Choroid plexus epithelial cell (primary cell): ENCODE results near the gene BMAL1.

ENCODE experiments used
- DNase-seq: peaks from one replicate; pipeline ENCODE4 v3.0.0-alpha.2; 2010; ENCODE audit warnings: low read depth
- H3K4me3 ChIP-seq: 2 replicates; pipeline ENCODE4 v1.5.1; 2011; ENCODE audit warnings: low read depth, mild to moderate bottlenecking, control low read depth, low read length, moderate library complexity
- CTCF ChIP-seq: conservative IDR thresholded peaks from 2 replicates; pipeline ENCODE4 v1.5.1; 2011; ENCODE audit warnings: low read depth, mild to moderate bottlenecking, control low read depth, inconsistent platforms, low read length, moderate library complexity

The BMAL1 gene

DNA sequence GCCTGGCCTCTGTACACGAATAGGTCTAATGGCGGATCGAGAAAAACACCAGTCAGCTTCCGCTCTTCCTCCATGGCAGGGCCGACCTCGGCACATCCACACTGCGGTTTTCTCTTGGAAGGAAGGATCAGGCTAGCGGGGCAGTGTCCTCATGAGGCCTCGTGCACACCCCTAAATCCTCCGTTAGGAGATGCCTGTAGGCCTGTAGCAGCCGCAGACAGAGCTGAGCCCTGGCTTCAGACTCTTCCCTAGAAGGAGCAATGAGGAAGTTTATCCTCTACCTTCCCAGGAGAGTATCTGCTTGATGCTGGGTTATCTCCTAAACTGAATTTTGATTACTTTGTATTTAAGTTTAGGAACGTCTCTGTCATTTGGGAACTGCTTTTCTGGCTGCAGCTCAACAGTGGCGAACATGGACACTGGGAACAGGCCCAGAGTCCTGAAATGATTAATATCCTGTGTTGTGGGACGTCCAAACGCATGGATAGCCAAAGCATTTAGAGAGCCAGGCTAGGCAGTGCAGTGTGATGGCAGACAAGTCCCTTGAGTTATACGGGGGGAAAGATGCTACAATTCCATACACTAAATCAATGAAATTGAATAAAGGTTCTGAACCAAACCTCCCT, 16.5 kb upstream of the BMAL1 start:
- DNase-seq, result no peak
- no peak overlapping the region for H3K4me3 ChIP-seq
- no peak for TF ChIP-seq CTCF

DNA sequence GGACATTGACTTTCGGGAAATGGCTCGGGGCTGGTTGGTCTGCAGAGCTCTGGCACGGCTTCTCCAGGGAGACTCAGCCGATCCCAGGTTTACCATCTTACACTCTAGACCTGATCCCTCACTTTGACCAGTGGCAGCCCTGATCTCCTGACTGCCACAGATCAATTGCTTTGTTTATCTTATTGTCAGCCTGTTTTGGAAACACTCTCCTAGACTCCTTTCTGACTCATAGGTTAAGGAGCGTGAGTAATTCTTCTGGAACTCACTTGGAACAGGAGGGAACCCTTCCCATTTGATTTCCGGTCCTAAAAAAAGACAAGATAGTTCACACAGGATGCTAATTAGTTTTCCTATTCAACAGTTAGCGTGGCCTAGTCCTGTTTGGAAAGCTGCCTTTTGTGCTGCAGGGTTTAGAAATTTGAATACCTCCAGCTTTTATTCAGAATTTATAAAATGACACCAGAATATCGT, 16.0 kb upstream of the BMAL1 start:
- DNase-seq, result peak; percentile 81
- no peak for TF ChIP-seq CTCF
- no peak overlapping the region for H3K4me3 ChIP-seq

GRCh38 chr11:13262096-13262495, 15.5 kb upstream of the BMAL1 start:
- TF ChIP-seq CTCF, result no peak
- no peak for DNase-seq
- no peak overlapping the region for H3K4me3 ChIP-seq

GRCh38 chr11:13268791-13269190, 8.8 kb upstream of the BMAL1 start:
- no peak for TF ChIP-seq CTCF
- no peak for DNase-seq
- no peak overlapping the region for H3K4me3 ChIP-seq

DNA sequence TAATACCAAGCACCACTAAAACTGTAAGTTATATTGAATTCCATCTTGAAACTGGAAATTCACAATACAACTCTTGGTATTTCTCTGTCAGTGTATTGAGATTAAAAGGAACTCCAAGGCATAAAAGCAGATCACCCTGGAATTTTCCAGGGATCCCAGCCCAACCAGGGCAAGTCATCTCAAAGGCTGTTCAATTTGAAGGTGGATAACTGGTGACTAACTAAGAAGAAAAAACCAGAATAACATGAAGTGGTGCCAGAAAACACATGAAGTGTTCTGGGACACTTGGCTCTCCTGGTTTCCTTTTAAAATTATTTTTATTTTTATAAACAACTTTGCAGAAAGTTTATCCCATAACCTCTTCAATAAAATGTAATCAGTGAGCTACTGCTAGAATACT, 7.8 kb upstream of the BMAL1 start:
- H3K4me3 ChIP-seq, result no peak overlapping the region
- no peak for TF ChIP-seq CTCF
- no peak for DNase-seq

DNA sequence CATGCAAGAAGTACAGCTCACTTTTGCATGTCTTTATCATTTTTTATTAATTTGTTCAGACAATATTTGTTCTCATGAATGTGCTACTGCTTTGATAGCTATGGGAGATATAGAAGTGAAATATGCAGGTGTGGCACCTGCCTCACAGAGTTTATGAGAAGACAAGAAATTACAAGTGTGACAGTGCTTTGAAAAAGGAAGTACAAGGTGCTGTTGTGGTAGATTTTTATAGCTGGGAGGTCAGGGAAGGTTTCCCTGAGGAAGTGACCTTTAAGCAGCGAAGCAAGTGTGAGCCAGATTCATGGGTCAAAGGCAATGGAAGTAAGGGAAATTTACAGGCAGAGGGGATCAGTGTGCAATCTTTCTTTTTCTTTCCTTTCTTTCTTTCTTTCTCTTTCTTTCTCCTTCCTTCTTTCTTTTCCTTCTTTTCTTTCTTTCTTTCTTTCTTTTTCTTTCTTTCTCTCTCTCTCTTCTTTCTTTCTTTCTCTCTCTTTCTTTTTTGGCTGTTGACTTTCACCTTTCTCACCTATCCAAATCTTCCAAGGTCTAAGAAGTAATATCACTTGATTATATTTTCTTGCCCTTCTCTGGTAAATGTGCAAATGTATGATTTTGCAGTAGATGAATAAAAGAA, 6.4 kb upstream of the BMAL1 start:
- no peak for TF ChIP-seq CTCF
- no peak overlapping the region for H3K4me3 ChIP-seq
- no peak for DNase-seq

GRCh38 chr11:13276454-13276831, 1.1 kb upstream of the BMAL1 start:
- DNase-seq, result no peak
- no peak for TF ChIP-seq CTCF
- H3K4me3 ChIP-seq, result peak overlapping the region; percentile 87
